Karpas-422 (cell line): ENCODE measurements around the gene DUOXA2. TPM values are rescaled to one million over a fixed set of nuclear protein-coding genes. Genes with fewer than 3 reads are reported as not detected.

ENCODE experiments used
- DNase-seq: peaks from one replicate; pipeline ENCODE4 v3.0.0-alpha.2; 2015
- H2AFZ ChIP-seq: fragments of 200-600 bp; sonication (generic); 2 replicates; pipeline ENCODE4 v1.6.1; 2014; ENCODE audit warnings: antibody characterized with exemption, low read length, mixed read lengths
- H3K27ac ChIP-seq: fragments of 200-600 bp; sonication (generic); 2 replicates; pipeline ENCODE4 v1.5.1; 2014; ENCODE audit warnings: mild to moderate bottlenecking, low read length, moderate library complexity
- H3K27me3 ChIP-seq: fragments of 200-600 bp; sonication (generic); 2 replicates; pipeline ENCODE4 v1.6.1; 2014; ENCODE audit warnings: low read length, mixed read lengths
- H3K36me3 ChIP-seq: fragments of 200-600 bp; sonication (generic); 2 replicates; pipeline ENCODE4 v1.6.1; 2014; ENCODE audit warnings: low read length, mixed read lengths; ENCODE audit not compliant: insufficient read depth
- H3K4me1 ChIP-seq: fragments of 200-600 bp; sonication (generic); 2 replicates; pipeline ENCODE4 v1.6.1; 2014; ENCODE audit warnings: mild to moderate bottlenecking, low read length, mixed read lengths
- H3K4me2 ChIP-seq: fragments of 200-600 bp; sonication (generic); 2 replicates; pipeline ENCODE4 v1.6.1; 2014; ENCODE audit warnings: low read length, low read depth, mild to moderate bottlenecking; ENCODE audit not compliant: poor library complexity, severe bottlenecking
- H3K4me3 ChIP-seq: fragments of 200-600 bp; sonication (generic); 2 replicates; pipeline ENCODE4 v1.5.1; 2014; ENCODE audit warnings: mild to moderate bottlenecking, antibody characterized with exemption, low read length, mixed read lengths
- H3K79me2 ChIP-seq: fragments of 200-600 bp; sonication (generic); 2 replicates; pipeline ENCODE4 v1.6.1; 2014; ENCODE audit warnings: mild to moderate bottlenecking, low read length, mixed read lengths
- H3K9ac ChIP-seq: fragments of 200-600 bp; sonication (generic); 2 replicates; pipeline ENCODE4 v1.6.0; 2014; ENCODE audit warnings: low read length
- H3K9me2 ChIP-seq: fragments of 200-600 bp; sonication (generic), shearing (Covaris generic); replicated peaks from 2 replicates; pipeline ENCODE4 v1.6.0; 2014; ENCODE audit warnings: mild to moderate bottlenecking, low read length, moderate library complexity; ENCODE audit not compliant: insufficient read depth
- H3K9me3 ChIP-seq: fragments of 300-700, 200-600 bp; sonication (generic); 2 replicates; pipeline ENCODE4 v1.6.1; 2014; ENCODE audit warnings: low read length, mixed read lengths
- H4K20me1 ChIP-seq: fragments of 200-600 bp; sonication (generic); 2 replicates; pipeline ENCODE4 v1.6.1; 2014; ENCODE audit warnings: mild to moderate bottlenecking, antibody characterized with exemption, low read length, low read depth; ENCODE audit not compliant: insufficient read depth
- total RNA-seq: library from RNA; depleted of rRNA; stranded (reverse); fragments of >200 nt; shearing (Covaris generic); gene quantifications from 2 replicates; pipeline ENCODE4 v1.2.3, GENCODE V29; 2014; ENCODE audit warnings: low replicate concordance

The DUOXA2 gene
- total RNA-seq, 1 experiment from 2014 or later, result not detected

DNA sequence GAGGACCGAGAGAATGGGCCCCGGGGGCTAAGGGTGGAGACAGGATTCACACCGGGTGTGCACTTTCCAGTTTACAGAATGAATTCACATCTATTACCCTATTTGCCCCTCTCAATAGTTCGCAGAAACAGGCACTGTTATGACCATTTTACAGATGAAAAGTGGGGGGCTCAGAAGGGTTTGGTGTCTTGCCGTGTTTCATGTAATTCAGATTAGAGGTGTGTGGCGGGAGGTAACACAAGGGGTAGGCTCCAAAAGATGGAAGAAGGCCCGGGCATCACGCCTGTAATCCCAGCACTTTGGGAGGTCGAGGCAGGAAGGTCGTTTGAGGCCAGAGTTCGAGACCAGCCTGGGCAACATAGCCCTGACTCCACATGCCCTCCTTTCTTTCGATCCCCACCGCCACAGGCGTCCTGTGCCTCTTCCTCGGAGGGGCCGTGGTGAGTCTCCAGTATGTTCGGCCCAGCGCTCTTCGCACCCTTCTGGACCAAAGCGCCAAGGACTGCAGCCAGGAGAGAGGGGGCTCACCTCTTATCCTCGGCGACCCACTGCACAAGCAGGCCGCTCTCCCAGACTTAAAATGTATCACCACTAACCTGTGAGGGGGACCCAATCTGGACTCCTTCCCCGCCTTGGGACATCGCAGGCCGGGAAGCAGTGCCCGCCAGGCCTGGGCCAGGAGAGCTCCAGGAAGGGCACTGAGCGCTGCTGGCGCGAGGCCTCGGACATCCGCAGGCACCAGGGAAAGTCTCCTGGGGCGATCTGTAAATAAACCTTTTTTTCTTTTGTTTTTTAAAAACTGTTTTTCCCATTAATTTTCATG, 3.4 kb downstream of the DUOXA2 start:
- no peaks in the 10 kb centered on the region for H3K79me2 ChIP-seq
- no peaks in the 10 kb centered on the region for H4K20me1 ChIP-seq
- no peaks in the 10 kb centered on the region for H3K36me3 ChIP-seq
- no peak overlapping the region for H3K27ac ChIP-seq
- no peaks in the 10 kb centered on the region for H3K9me2 ChIP-seq
- no peak overlapping the region for H3K4me2 ChIP-seq
- no peaks in the 10 kb centered on the region for H3K27me3 ChIP-seq
- H3K9ac ChIP-seq, result no peak overlapping the region
- no peak overlapping the region for H2AFZ ChIP-seq
- H3K4me1 ChIP-seq, result peaks cover 9% of the 10 kb centered on the region
- H3K9me3 ChIP-seq, result no peaks in the 10 kb centered on the region
- no peak overlapping the region for H3K4me3 ChIP-seq
- no peak for DNase-seq

DNA sequence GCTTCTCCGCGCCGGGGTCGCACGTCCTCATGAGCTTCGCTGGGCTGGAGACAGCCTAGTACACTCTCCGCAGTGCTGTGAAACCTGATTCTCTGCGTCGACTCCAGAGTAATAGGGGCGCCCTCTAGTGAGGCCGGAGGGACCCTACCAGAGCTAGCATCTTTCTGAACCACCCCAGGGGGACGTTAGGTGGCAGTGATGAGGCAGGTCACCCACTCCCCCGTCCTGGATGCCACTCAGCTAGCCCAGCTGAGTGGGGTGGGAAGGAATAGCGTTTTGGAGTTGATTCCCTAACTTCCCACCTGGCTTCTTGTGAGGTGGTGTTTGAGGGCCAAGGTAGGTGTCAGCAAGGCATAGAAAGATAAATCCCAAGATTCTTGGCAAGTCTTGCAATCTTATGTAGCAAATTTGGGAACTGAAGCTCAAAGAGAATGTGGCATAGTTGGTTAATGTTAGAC, 4.0 kb downstream of the DUOXA2 start:
- no peaks in the 10 kb centered on the region for H4K20me1 ChIP-seq
- H2AFZ ChIP-seq, result no peak overlapping the region
- H3K79me2 ChIP-seq, result no peaks in the 10 kb centered on the region
- H3K27me3 ChIP-seq, result no peaks in the 10 kb centered on the region
- peak; percentile 93 for DNase-seq
- H3K27ac ChIP-seq, result no peak overlapping the region
- H3K9me2 ChIP-seq, result no peaks in the 10 kb centered on the region
- peaks cover 9% of the 10 kb centered on the region for H3K4me1 ChIP-seq
- H3K4me2 ChIP-seq, result no peak overlapping the region
- no peaks in the 10 kb centered on the region for H3K36me3 ChIP-seq
- H3K9me3 ChIP-seq, result no peaks in the 10 kb centered on the region
- no peak overlapping the region for H3K4me3 ChIP-seq
- no peak overlapping the region for H3K9ac ChIP-seq

- H3K9me3 ChIP-seq, result no peaks in the 10 kb centered on the region
- H3K79me2 ChIP-seq, result no peaks in the 10 kb centered on the region
- no peak for DNase-seq
- no peak overlapping the region for H3K4me2 ChIP-seq
- no peaks in the 10 kb centered on the region for H4K20me1 ChIP-seq
- H3K4me3 ChIP-seq, result no peak overlapping the region
- H3K4me1 ChIP-seq, result peaks cover 7% of the 10 kb centered on the region
- no peak overlapping the region for H3K9ac ChIP-seq
- no peaks in the 10 kb centered on the region for H3K9me2 ChIP-seq
- H3K36me3 ChIP-seq, result no peaks in the 10 kb centered on the region
- H3K27me3 ChIP-seq, result no peaks in the 10 kb centered on the region
- no peak overlapping the region for H2AFZ ChIP-seq
- H3K27ac ChIP-seq, result no peak overlapping the region
Measured at GRCh38 chr15:45118996-45119395, 4.9 kb downstream of the DUOXA2 start.

- Histone ChIP-seq H3K4me3 (no peak overlapping the region), H3K27ac (no peak overlapping the region), H3K9me3 (no peaks in the 10 kb centered on the region), H3K27me3 (no peaks in the 10 kb centered on the region), H3K9ac (no peak overlapping the region), H4K20me1 (no peaks in the 10 kb centered on the region), H2AFZ (no peak overlapping the region), H3K79me2 (no peaks in the 10 kb centered on the region), H3K36me3 (no peaks in the 10 kb centered on the region), H3K4me1 (no peaks in the 10 kb centered on the region), H3K4me2 (no peak overlapping the region), H3K9me2 (no peaks in the 10 kb centered on the region)
- DNase-seq, result no peak
Measured at GRCh38 chr15:45120081-45120972, 6.2 kb downstream of the DUOXA2 start.

- no peak overlapping the region for H3K4me2 ChIP-seq
- no peak for DNase-seq
- H3K9me3 ChIP-seq, result no peaks in the 10 kb centered on the region
- H3K9ac ChIP-seq, result no peak overlapping the region
- no peaks in the 10 kb centered on the region for H3K4me1 ChIP-seq
- H3K27me3 ChIP-seq, result no peaks in the 10 kb centered on the region
- H3K36me3 ChIP-seq, result no peaks in the 10 kb centered on the region
- H3K27ac ChIP-seq, result no peak overlapping the region
- H2AFZ ChIP-seq, result no peak overlapping the region
- no peaks in the 10 kb centered on the region for H4K20me1 ChIP-seq
- H3K4me3 ChIP-seq, result no peak overlapping the region
- no peaks in the 10 kb centered on the region for H3K79me2 ChIP-seq
- no peaks in the 10 kb centered on the region for H3K9me2 ChIP-seq
Measured at GRCh38 chr15:45121020-45121419, 6.9 kb downstream of the DUOXA2 start.

GRCh38 chr15:45121706-45122417, 7.7 kb downstream of the DUOXA2 start:
- no peaks in the 10 kb centered on the region for H3K9me2 ChIP-seq
- no peak overlapping the region for H3K4me3 ChIP-seq
- no peak overlapping the region for H3K4me2 ChIP-seq
- no peaks in the 10 kb centered on the region for H3K79me2 ChIP-seq
- no peaks in the 10 kb centered on the region for H3K4me1 ChIP-seq
- no peaks in the 10 kb centered on the region for H3K27me3 ChIP-seq
- H3K36me3 ChIP-seq, result no peaks in the 10 kb centered on the region
- no peak overlapping the region for H3K27ac ChIP-seq
- DNase-seq, result no peak
- no peak overlapping the region for H3K9ac ChIP-seq
- no peak overlapping the region for H2AFZ ChIP-seq
- H4K20me1 ChIP-seq, result no peaks in the 10 kb centered on the region
- H3K9me3 ChIP-seq, result no peaks in the 10 kb centered on the region

GRCh38 chr15:45122719-45123118, 8.6 kb downstream of the DUOXA2 start:
- Histone ChIP-seq H3K27me3 (no peaks in the 10 kb centered on the region), H3K4me3 (no peak overlapping the region), H3K4me1 (no peaks in the 10 kb centered on the region), H3K4me2 (no peak overlapping the region), H2AFZ (no peak overlapping the region), H3K79me2 (no peaks in the 10 kb centered on the region), H3K27ac (no peak overlapping the region), H3K9me3 (no peaks in the 10 kb centered on the region), H3K9me2 (no peaks in the 10 kb centered on the region), H4K20me1 (no peaks in the 10 kb centered on the region), H3K36me3 (no peaks in the 10 kb centered on the region), H3K9ac (no peak overlapping the region)
- no peak for DNase-seq

DNA sequence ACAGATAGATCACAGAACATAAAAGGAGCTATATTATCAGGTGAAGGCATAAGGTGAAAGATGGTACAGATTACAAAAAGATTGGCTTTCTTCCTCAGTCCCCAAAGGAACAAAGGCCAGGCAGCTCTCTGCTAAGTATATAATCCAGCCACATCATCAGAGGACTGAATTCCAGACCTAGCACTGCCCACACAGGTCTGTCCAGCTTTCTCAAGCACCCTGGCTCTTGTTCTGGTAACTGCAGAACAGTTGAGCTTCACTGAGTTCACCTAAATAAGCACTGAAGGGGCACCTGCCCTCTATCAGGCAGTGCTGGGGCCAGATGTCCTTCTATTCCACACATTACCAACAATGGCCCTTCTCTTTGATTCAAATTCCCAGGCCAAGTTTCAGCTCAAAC, 9.3 kb downstream of the DUOXA2 start:
- Histone ChIP-seq H4K20me1 (no peaks in the 10 kb centered on the region), H3K79me2 (no peaks in the 10 kb centered on the region), H3K9me3 (no peaks in the 10 kb centered on the region), H3K4me3 (no peak overlapping the region), H2AFZ (no peak overlapping the region), H3K4me2 (no peak overlapping the region), H3K9ac (no peak overlapping the region), H3K9me2 (no peaks in the 10 kb centered on the region), H3K27ac (no peak overlapping the region), H3K36me3 (no peaks in the 10 kb centered on the region), H3K4me1 (no peaks in the 10 kb centered on the region), H3K27me3 (no peaks in the 10 kb centered on the region)
- DNase-seq, result no peak
